OCI-M2 (cell line): ENCODE results near the gene GNG10.
A peak's percentile ranks its signal among the peaks of the same experiment; 100 is the strongest.
"Not testable (repeated sequence)": the region's sequence is repeated elsewhere in the genome, so short reads cannot be mapped to it uniquely, and the experiment has no call there.

ENCODE experiments used
- DNase-seq: peaks from one replicate; lab custom pipeline; 2025; ENCODE audit not compliant: unreplicated experiment; lab: John Stamatoyannopoulos, UW

Gene GNG10

GRCh38 chr9:111661150-111661801 is at the start of gene GNG10:
Gene GNG10, plus strand, starts transcription at chr9:111661605. Its CDS starts 30 bp downstream, at chr9:111661635.
- no peak for DNase-seq

GRCh38 chr9:111613436-111614040 is 47.9 kb upstream of the GNG10 start:
- DNase-seq = no peak

GRCh38 chr9:111615928-111616327 is 45.5 kb upstream of the GNG10 start:
- DNase-seq = no peak

DNA sequence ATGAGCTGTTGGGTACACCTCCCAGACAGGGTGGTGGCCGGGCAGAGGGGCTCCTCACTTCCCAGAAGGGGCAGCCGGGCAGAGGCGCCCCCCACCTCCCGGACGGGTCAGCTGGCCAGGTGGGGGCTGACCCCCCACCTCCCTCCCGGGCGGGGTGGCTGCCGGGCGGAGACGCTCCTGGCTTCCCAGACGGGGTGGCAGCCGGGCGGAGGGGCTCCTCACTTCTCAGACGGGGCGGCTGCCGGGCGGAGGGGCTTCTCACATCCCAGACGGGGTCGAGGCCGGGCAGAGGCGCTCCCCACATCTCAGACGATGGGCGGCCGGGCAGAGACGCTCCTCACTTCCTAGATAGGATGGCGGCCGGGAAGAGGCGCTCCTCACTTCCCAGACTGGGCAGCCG is 44.1 kb upstream of the GNG10 start:
- DNase-seq = not testable (repeated sequence)

DNA sequence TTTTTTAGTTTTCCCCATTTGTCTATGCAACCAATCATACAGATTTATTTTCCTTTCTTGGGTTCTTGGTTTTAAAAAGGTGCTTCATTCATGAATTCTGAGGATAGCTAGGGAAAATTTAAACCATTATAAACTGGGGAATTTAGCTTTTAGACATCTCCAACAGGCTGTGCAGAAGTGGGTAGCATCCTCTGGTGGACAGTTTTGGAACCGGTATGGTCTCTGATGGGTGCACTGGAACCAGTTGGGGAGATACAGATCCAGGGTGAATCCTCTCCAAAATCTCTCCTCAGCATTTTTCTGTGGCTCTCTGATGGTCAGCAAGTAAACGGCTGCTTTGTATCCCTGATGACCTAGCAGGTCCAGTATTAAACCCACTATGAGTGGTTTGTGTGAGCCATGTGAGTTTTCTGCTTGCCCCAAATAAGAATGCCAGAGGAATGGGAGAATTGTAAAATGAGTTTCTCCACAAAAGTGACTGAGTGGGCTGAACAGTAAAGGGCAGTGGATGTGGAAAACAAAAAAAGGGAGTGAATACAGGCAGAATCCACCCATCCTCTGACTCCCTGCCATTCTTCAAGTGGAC is 39.4 kb upstream of the GNG10 start:
- no peak for DNase-seq

GRCh38 chr9:111622626-111623025 is 38.8 kb upstream of the GNG10 start:
- DNase-seq = no peak

DNA sequence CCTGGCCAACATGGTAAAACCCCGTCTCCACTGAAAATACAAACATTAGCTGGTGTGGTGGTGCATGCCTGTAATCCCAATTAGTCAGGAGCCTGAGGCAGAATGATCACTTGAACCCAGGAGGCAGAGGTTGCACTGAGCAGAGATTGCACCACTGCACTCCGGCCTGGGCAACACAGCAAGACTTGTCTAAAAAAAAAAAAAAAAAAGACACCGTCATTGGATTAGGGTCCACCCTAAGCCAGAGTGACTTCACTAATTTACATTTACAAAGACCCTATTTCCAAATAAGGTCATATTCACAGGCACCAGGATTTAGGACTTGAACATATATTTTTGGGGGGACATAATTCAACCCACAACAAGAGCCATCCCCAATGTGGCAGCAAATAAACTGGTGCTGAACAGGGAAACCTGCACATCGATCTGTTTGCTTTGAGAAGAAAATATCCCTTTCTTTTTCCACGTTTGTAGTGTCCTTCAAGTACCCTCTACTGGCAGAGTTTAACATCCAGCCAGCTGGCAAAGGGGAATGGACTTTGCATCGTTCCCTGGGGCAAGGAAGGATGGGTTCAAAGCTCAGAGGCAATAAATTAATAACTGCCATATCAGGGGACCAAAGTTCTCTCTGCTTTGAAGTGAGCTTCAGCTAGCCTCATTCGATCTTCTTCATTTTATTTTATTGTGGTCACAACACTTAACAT is 34.0 kb upstream of the GNG10 start:
- no peak for DNase-seq

DNA sequence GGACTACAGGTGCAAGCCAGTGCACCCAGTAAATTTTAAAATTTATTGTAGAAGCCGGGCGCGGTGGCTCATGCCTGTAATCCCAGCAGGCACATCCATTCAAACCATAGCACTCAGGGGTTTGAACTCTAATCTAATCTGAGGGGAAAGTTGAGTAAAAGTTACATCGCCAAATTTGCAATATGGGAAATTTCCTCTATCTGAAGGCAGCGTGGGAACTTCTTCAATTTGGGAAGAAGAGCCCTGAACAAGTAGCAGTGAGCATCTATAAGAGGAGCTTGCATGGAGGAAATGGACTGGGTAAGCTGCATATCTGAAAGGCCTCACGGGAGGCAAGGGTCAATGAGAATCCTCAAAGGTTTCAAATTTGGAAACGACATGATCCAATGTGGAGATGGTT is 33.0 kb upstream of the GNG10 start:
- no peak for DNase-seq

DNA sequence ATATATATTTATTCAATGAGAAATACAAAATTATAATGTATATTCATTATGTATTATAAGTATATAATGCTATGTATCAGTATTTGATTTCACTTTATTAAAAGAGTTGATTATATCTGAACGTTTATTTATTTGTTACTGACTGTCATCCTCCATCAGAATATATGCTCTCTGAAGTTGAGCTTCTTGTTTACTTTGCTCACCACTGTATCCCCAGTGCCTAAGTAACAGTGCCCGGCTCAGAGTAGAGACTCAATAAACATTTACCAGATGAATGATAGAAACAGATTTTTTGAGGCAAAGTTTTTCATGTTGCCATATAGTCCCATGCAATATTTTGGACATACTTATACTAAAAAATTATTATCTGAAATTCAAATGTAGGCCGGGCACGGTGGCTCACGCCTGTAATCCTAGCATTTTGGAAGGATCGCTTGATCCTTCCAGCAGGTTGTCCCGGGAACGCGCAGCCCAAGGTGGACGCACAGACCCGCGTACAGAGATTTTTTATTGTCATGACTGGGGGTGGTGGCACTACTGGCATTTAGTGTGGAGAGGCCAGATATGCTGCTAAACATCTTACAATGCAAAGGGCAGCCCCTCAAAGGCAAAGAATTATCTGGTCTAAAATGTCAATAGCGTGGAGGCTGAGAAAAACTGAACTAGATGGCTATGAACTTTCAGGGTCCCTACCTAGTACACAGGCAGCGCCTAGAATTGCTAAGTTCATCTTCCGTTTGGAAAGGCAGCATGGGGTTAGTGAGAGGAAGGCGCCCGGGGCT is 31.0 kb upstream of the GNG10 start:
- DNase-seq = no peak

GRCh38 chr9:111630964-111631213 is 30.5 kb upstream of the GNG10 start:
- no peak for DNase-seq

DNA sequence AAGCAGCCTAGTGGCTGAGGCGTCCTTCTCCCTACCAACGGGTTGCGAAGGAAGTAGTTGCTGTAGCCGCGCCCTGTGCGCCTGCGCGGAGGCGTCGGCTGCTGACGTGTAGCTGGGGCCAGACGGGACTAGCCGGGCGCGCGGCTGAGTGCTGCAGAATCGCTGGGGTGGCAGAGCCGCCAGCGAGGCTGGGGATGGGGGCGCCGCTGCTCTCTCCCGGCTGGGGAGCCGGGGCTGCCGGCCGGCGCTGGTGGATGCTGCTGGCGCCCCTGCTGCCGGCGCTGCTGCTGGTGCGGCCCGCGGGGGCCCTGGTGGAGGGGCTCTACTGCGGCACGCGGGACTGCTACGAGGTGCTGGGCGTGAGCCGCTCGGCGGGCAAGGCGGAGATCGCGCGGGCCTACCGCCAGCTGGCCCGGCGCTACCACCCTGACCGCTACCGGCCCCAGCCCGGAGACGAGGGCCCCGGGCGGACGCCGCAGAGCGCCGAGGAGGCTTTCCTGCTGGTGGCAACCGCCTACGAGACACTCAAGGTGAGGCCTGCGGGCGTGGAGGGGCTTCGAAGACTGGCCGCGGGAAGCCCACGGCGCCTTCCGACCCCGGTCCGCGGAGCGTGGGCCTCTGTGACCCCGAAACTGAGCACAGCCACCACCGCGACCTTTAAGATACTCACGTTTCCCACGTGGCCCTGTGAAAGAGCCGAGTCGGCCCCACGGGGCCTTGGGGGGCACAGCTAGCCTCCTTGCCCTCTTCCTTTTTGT is 30.0 kb upstream of the GNG10 start, which contains the start of gene DNAJC25:
Gene DNAJC25, plus strand, starts transcription at position 121 of the 758 bp plus-strand sequence. Its CDS starts 74 bp downstream, at position 195.
- DNase-seq = peak; percentile 81

- no peak for DNase-seq
Observed at GRCh38 chr9:111632060-111632459, 29.3 kb upstream of the GNG10 start.

DNA sequence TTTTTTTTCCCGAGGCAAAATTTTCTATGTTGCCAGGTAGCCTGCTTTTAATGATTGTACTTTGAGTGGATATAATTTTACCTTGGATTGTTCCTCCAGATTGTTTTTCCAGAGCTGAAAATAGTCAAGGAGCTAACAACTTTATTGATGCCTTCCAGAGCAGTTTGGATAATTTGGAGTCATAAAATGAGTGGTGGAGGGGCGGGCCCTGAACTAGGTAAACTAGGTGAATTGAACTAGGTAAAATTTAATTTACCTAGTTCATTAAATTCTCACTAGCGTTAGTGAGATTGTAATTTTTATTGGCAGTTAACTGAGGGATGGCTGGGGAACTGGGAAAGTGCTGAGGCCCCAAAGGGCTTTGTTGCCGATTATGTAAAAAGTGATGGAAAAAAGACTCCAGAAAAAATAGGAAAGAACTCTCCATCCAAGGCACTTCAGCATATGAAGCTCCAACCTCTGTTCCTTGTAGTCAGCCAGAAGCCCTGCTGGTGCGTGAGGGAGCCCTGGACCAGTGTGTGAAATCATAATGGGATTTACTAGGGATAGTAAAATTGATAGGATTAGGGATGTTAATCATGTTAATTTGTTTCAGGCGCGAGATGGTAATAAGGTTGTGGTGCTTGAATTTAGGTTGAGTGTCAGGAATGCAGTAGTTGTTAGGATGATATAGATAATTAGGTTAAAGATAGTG is 28.6 kb upstream of the GNG10 start:
- DNase-seq = no peak

DNA sequence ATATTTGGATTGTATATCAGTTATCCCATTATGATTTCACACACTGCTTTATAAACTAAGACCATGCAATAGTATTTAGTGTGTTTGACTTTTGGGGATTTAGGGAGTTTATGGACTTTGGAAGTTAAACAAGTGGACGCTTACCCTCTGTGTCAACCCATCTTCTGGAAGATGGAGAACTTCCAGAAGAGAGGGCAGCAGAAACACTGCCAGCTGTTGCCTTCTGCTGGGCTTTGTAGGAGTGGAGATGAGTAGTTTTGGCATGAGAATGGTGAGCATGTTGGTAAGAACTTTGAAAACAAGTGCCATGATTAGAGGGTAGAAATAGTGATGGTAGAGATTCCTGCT is 28.0 kb upstream of the GNG10 start:
- DNase-seq = no peak

DNA sequence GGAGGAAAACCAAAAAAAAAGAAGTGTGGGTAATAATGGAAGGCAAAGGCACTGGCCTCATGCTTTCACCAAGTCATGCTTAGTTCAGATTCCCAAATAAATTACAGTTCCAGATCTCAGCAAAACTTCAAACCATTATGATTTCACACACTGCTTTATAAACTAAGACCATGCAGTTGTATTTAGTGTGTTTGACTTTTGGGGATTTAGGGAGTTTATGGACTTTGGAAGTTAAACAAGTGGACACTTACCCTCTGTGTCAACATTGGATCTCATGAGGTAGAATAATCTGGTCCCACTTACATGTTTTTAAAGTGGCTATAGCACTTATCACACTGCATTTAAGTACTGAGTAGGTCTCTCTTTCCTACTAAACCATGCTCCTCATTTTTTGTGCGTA is 26.5 kb upstream of the GNG10 start:
- no peak for DNase-seq

GRCh38 chr9:111637421-111637950 is 23.9 kb upstream of the GNG10 start:
- no peak for DNase-seq

GRCh38 chr9:111644195-111644772 is 17.1 kb upstream of the GNG10 start:
- no peak for DNase-seq

DNA sequence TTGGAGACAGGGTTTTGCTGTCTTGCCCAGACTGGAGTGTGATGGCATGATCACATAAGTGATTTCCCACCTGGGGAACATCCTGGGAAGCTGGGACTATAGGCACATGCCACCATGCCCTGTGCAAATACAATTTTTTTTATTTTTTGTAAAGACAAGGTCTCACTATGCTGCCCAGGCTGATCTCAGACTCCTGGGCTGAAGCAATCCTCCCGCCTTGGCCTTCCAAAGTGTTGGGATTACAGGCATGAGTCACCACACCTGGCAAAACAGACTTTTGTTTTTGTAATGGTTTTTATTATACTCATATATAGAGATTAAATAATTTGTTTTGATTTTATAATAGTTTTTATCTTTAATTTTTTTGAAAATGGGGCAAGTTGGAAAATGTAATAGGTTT is 15.6 kb upstream of the GNG10 start:
- DNase-seq = no peak

- DNase-seq = no peak
Observed at GRCh38 chr9:111646417-111646816, 15.0 kb upstream of the GNG10 start.

GRCh38 chr9:111648066-111648465 is 13.3 kb upstream of the GNG10 start:
- DNase-seq = no peak
